Dedifferentiated amniotic fluid mesenchymal stem cell (primary cell): ENCODE data around the gene TMEM35B.
"Not testable (repeated sequence)": the region's sequence is repeated elsewhere in the genome, so short reads cannot be mapped to it uniquely, and the experiment has no call there.

ENCODE experiments used
- DNase-seq: peaks from one replicate; pipeline ENCODE4 v3.0.0-alpha.2; 2016; ENCODE audit errors: extremely low spot score

The TMEM35B gene

DNA sequence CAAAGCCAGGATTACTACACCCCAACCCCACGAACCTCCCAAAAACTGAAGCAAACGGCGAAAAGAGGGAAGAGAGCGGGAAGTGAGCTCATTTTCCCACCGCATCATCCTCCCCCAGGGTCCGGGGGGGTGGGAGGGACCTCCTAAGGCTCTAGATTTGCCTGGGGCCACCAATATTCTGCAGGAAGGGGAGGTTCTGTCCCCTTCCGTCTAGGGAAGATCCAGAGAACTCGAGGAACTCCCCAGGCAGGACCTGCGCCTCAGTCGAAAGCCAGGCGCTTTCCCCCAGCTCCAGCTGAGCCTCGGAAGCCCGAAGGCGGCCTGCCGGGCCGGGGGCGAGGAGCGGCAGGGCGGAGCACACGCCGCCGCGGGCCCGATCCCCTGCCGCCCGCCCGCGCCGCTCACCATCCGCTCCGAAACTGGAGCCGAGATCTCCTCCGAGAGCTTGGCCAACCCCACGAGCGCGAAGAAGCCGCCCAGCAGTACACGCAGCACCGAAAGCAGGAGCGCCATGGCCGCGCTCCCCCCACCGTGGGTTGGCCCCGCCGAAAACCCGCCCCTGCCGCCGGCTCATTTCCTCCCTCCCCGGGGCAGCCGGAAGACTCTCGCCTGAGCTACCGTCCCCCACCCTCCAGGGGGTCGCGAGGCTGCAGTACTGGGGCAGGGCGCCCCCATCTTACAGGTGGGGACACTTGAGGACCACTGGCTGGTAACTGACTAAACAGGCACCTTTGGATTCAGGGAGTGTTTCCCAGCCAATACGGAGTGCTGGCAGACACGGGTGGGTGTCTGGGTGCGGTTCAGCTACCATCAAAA lies at the start of gene TMEM35B:
Gene TMEM35B, minus strand, starts transcription at position 555 of the 816 bp plus-strand sequence. Its CDS starts 42 bp downstream, at position 513.
- peak; percentile 31 for DNase-seq

DNA sequence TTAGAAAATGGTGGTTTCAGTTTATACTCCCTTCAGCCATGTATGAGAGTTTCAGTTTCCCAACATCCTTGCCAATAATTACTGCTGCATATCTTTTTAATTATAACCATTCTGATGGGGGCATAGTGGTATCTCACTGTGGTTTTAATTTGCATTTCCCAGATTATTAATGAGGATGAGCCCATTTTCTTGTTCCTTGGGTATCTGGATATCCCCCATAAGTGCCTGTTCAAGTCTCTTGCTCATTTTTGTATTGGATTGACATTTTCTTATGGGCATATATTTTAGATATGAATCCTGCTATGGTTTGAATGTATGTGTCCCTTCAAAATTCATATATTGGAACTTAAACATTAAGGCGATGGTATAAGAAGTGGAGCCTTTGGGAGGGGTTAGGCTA lies 48.2 kb upstream of the TMEM35B start:
- no peak for DNase-seq

DNA sequence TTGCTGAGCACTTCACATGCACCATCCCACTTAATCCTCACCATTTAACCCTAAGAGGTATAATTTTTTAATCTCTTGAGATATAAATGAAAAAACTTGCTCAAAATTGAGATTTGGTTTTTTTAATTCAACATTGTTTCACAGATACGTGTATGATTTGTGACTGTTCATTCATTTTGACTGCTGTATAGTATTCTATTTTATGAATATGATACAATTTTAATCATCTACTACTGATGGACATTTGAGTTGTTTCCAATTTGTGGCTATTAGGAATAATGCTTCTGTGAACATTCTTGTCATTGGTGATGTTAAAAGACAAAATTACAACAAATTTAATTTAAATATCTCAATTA lies 47.2 kb upstream of the TMEM35B start:
- DNase-seq = no peak

DNA sequence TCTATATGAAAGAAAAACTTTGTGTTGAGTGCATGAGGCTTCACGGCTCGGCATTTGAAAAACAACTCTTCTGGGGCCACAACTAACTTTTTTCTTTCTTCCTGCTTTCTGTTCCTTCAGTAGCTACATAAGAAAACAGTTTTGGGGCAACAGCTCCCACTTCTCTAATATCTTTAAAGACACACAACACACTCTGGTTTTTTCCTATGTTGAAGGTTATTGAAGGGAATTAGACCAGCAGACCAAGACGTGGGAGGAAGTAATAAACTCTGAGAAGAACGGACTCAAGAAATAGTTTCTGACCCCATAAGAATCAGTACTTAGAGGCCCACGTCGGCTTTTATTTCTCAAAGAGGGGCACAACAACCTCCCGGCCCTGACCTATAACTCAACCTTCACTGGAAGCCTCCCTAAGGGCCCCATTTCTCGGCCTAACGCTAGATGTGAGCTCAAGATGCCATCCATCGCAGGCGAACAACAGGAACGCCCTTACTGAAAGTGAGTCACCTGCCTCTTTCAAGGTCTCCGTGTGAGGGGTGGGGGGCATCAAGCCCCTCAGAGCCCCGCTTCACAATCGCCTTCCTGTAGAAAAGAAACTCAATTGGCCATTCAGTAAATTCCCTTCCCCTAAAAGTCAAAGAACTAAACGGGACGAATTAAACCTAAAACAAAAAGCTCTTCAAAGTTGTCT lies 45.8 kb upstream of the TMEM35B start:
- DNase-seq = peak; percentile 26

DNA sequence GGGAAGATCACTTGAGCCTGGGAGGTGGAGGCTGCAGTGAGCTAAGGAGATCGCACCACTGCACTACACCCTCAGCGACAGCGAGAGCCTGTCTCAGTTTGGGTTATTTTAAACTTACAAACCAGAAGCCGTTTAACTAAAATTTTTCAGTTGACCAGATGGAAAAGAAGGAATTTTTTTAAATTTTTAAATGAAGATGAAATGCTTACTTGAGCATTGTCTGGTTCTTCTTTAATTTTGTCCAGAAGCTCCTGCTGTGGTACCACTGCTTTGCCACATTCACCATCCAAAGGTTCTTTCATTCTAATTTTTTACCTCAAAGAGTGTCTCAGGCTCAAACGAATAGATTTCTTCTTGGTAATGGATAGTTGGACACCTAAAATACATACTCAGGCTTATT lies 45.2 kb upstream of the TMEM35B start:
- DNase-seq = no peak

DNA sequence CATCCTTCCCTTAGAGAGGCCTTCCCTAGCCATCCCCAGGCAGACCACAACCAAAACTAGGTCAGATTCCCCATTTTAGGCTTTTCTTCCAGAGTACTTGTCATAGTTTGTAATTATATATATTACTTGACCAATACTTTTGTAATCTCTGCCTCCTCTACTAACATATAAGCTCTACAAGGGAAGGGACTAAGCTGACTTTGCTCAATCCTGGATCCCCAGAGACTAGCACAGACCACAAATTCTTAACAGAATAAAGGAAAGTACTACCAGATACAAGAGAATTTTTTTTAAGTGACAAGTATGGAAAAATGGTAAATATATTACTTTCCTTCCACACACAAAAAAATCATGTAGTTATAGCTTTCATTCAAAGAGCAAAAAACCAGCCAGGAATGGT lies 44.6 kb upstream of the TMEM35B start:
- DNase-seq = no peak

DNA sequence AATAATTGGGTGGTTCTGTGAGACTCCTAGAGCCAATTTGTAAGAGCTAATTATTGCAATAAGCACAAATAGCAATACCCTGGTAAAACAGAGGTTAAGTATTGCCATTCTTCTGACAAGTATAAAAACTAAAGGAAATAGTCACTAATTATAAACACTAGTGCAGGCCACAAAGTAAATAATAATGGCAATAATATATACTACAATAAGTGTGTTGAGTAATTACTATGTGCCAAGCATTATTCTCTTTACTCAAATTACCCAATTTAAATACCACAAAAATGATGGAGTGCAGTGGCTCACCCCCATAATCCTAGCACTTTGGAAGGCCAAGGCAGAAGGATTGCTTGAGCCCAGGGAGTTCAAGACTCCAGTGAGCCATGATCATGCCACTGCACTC lies 31.3 kb upstream of the TMEM35B start:
- no peak for DNase-seq

DNA sequence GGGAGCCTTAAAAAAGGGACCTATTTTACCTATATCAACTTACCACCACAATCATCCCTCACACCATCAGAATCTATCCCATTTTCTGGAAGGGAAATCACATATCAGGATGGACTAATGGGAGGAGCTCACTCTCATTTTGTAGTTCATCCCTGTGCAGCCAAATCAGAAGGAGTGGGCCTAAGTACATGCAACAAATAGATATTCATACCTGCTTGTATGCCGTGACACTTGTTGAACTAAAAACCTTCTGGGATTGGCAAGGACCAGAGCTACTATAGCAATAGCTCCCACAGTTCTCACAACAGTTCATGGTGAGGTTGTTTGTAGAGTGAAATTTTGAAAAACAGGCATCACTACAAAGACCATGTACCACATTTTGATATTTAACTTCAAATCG lies 29.3 kb upstream of the TMEM35B start:
- no peak for DNase-seq

DNA sequence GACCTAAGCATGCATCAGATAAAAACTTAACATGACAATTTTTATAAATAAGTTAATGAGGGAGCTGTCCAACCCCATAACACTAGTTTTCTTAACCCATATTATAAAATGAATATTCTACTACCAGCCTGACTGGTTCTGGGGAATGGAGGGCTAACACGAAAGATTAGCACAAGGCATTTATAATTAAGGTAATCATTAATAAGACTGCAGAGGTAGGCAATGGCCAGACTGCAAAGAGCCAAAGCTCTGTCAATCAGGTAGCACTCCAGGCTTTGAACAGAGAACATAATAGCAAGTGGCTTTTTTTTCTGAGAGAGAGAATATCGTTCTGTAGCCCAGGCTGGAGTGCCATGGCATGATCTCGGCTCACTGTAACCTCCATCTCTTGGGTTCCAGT lies 20.6 kb upstream of the TMEM35B start:
- DNase-seq = no peak

DNA sequence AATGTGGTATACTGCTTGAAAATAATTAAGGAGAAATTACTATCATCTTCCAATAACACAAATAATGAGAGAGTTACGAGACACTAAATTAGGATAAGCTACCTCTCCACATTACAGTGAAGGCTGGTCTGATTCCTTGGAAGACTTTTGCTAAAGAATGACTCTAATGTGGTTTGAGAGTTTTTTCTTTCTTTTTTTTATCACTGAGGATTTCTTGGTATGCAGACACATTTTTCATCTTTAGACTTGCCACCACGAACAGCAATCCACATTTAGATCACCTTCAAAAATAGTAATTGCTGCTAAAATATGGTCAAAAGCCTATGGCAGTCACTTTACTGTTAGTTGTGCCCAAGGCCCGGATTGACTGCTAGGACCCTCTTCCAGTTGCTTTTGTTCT lies 16.6 kb upstream of the TMEM35B start:
- DNase-seq = peak; percentile 47

DNA sequence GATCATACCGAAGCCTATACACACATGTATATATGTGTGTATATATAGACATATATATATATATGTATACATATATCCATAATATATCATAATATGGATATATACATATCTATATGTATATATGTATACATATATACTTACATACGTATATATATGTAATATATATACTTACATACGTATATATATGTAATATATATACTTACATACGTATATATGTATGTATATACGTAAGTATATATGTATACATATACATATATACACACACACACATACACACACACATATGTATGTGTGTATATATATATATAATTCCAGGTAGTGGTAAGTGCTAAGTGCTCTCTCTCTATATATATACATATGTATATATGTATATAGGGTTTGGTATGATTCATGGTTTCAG lies 9.7 kb upstream of the TMEM35B start:
- no peak for DNase-seq

DNA sequence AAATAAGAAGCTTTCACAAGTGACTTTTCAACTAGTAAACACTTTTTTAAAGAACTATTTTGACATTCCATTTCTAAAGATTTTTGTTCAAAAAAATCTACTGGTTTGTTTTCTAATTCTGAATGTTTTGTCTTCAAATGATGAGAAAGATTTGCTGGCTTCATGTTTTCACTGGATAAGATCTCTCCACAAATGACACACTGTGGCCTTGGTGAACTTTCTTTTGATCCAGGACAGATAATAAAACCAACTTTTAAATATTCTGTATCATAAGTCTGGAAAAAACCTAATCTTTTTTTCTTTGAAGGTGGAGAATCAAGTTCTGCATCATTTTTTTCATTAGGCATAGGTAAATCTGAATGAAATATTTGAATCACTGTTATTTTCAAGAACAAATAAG lies 3.4 kb upstream of the TMEM35B start:
- DNase-seq = no peak

DNA sequence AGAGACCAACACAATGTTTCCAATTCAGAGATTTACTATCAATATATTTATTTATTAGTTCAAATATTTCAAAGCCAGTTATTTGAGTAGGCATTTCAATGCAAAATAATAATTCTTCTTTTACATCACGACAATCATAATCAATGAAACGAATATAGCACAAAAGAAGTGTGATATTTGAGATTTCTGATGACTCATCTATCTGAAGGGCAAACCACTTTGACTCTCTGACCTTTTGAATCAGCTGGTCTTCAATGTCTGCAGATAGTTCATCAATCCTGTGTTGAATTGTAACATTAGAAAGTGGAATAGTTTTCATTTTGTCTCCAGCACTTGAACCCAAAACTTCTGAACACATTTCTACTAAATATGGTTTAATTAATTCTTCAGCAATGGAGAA lies 3.0 kb upstream of the TMEM35B start:
- no peak for DNase-seq

DNA sequence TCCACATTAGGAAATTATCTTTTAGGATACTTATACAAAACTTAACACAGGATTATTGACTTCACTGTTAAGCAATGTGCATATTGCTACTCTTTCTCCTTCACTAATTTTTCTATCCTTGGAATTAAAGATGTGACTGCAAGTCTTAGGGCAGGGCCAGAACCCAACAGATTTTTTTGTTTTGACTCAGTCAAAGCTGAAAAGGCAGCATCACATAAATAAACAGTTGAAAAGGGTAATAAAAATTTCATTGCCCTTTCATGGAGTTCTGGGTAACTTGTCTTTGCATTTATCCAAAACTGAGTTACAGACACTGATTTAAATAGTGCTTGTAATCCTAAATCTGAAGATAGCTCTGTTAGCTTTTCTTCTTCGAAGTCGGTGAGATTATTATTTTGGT lies 1.9 kb upstream of the TMEM35B start:
- DNase-seq = no peak

DNA sequence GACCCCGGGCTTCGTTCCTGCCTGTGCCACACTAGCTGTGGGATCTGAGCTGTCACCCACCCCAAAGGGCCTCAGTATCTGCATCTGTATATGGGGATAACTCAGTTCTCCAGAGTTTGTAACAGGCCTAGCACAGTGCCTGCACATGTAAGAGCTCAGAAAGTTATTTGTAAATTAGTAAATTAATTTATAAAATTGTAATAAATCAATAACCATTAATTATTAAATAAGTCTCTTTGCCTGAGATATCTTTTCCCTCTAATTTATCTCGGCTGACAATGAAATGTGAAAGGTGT lies 410 bp upstream of the TMEM35B start:
- DNase-seq = not testable (repeated sequence)

DNA sequence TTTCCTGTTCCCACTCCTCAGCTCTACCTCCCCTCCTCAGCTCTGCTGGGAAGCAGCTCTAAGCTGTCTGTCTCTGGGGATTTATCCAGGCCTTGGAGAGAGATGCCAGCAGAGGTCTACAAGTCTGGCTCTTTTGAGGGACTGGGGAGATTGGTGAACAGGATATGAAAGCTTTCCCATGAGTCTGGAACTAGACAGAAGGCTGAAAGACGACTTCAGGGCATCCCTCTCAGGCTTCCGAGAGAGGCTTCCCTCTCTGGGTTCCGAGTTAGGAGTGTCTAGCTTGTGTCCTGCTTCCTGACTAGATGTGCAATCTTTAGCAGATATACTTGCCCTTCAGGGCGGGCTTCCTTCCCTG lies 733 bp downstream of the TMEM35B start:
- no peak for DNase-seq

DNA sequence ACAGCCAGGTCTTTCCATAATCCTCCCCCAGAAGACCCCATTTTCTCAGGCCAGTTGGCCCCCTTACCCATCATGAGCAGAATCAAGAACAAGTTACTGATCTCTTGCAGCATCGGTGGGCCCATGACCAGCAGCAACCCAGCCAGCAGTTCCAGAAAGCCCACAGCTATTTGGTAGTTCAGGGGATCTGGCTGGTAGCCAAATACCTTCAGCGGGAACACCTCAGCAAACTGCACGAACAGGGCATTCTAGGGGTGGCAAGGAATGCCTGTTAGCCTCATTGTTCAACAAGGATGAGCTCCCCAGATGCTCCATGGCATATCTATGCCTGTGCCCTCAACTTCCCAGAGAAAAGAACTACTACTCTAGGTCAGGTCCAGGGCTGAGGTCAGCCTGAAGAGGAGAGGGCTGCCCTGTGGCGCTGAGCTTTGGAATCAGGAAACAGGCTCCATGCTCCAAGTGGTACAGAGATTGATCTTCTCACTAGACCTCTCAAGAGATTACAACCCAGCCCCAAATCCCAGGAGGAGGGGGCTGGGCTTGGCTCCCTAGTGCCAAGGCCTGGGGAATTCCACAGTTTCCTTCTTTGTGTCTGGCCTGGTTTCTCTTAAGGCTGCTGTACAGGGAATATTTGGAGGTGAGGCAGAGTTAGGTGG lies 1.3 kb downstream of the TMEM35B start:
- DNase-seq = no peak

DNA sequence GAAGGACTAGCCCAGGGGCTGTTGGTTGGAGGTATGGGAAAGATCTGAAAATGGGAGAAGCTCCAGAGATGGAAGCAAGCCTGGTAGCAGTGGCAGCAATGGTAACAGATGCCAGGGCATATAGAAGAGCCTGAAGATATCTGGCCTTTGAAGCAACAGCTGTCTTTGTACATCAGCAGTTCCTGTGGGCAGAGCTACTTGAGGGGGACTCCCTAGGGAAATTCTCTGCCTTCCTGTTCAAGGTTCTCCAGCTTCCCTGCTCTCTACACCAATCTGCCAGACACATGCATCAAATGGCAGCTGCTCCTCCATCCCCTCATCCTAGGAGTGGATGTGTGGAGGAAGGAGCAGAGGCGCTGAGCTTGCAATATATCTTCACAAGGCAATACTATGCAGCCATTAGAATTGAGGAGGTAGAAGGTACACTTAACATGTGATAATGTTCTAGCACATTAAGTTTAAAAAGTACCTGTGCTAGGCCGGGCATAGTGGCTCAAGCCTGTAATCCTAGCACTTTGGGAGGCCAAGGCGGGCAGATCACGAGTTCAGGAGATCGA lies 2.2 kb downstream of the TMEM35B start:
- DNase-seq = no peak

DNA sequence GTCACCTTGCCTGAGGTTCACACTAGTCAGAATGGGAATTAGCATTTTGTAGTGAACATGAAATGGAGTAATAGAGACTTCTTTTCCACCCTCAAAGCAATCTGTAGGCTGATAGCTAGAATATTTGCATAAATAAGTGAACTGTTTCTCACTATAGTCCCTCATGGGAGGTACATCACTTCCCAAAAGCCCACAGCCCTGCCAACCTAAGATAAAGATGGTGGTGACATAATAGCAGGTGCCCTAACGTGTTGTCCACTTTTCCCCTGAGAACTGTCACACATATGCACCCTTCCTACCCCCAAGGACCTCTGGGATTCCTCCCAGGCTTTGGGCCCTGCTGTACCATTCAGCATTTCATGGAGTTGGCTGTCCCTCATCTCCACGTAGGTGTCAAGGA lies 4.4 kb downstream of the TMEM35B start:
- DNase-seq = no peak

DNA sequence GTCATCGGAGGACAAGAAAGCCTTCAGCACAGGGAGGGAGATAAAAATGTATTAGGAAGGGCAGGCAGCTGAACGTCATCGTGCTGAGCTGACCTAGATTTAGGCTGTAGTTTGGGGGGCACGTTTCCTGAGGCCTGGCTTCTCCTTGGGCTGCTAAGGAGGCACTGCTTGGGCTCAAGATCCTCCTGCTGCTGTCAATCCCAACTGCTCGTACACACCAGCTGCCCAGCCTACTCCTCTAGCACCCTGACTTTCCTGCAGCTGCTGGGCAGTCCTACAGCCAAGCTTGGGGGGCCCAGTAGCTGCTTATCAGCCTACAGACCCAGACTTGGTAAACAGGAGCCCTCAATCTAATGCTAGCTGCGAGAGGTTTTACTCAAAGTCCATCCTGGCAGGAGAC lies 6.2 kb downstream of the TMEM35B start:
- no peak for DNase-seq

DNA sequence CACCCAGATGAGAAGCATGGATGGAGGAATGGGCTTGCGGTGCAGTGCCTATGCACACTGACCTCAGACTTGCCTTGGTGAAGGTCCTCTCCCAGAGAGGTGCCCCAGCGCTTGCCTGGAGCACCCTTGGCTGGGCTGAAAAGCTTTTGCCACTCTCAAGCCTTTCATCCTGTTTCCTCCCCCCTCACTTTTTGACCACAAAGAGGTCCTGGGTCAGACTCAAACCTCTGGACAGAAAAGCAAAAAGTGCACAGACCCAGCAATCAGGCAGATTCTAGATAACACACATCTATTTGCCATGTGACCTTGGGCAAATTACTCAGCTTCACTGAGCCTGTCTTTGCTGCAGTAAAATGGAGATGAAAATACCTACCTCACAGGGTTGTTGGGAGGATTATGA lies 7.3 kb downstream of the TMEM35B start:
- DNase-seq = no peak

DNA sequence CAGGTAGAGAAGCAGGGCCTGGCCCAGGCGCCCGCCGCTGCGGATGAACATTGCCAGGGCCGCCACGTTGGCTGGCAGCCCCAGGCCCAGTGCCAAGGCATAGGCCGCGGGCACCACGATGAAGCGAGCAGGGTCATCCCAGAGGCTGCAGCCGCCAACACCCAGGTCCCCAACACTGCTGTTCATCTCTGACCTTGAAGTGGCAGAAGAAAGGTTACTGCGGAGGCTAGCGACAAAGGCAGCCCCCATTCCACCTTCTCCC lies 8.0 kb downstream of the TMEM35B start:
- no peak for DNase-seq
